HepG2 (cell line): ENCODE results near the gene KRT12. TPM values are rescaled to one million over a fixed set of nuclear protein-coding genes. Genes with fewer than 3 reads are reported as not detected.

Experiments
- ATAC-seq: fragments of 200-7000 bp; cut with Tn5 transposase; 3 replicates; pipeline ENCODE4 v1.9.1; 2020; ENCODE audit warnings: mild to moderate bottlenecking, moderate library complexity
- BruUV-seq: library from RNA; stranded (reverse); fragments of 400-500 nt; replicated peaks from 2 replicates; lab custom pipeline; 2021; lab: Mats Ljungman, UMichigan
- CTCF ChIA-PET: fragments of 300-600 bp; formaldehyde crosslinking; extraction: SDS; loops from one replicate; lab custom pipeline; 2021; ENCODE audit warnings: low total read pairs, inconsistent platforms, low intra/inter-chr PET ratio; lab: Yijun Ruan, JAX
- POLR2A ChIA-PET: fragments of 350-600 bp; sonication (Branson Sonifier 250); formaldehyde crosslinking; loops from one replicate; lab custom pipeline; 2020; ENCODE audit warnings: antibody characterized with exemption, inconsistent platforms; lab: Yijun Ruan, JAX
- DNase-seq: peaks from one replicate; pipeline ENCODE4 v3.0.0-alpha.2; 2015; ENCODE audit warnings: low spot score
- FAIRE-seq: peaks from 3 replicates; lab custom pipeline; 2011; peaks lifted over from hg19 to GRCh38; lab: Jason Lieb, UNC
- H2AFZ ChIP-seq: one replicate; pipeline ENCODE4 v1.6.1; 2011; ENCODE audit warnings: low read length, inconsistent platforms
- H3K27ac ChIP-seq: fragments of 300-600 bp; 3 replicates; pipeline ENCODE4 v1.8.0; 2011; ENCODE audit warnings: mixed run types, mild to moderate bottlenecking, mixed read lengths, low read length, inconsistent platforms; ENCODE audit not compliant: insufficient read depth; ENCODE audit errors: extremely low read length
- H3K27me3 ChIP-seq, 2 experiments: fragments of 200-600 bp in 1 of 2; 2 replicates in 1 of 2; 3 replicates in 1 of 2; pipeline versions ENCODE4 v1.6.0 to v1.8.0; 2011; ENCODE audit warnings: low read length in 2 of 2, mild to moderate bottlenecking in 2 of 2, moderate library complexity in 2 of 2, inconsistent platforms in 1 of 2; ENCODE audit not compliant: insufficient read depth in 2 of 2, control insufficient read depth in 1 of 2
- H3K36me3 ChIP-seq, 2 experiments: fragments of 200-600 bp in 1 of 2; replicated peaks in 1 of 2; 2 replicates in 1 of 2; 3 replicates in 1 of 2; pipeline versions ENCODE4 v1.5.1 to v1.8.0; 2011; ENCODE audit warnings: low read length in 2 of 2, inconsistent platforms in 1 of 2; ENCODE audit not compliant: insufficient read depth in 2 of 2, control insufficient read depth in 1 of 2
- H3K4me1 ChIP-seq: 2 replicates; pipeline ENCODE4 v1.5.1; 2012; ENCODE audit warnings: low read length, inconsistent platforms; ENCODE audit not compliant: insufficient read depth
- H3K4me2 ChIP-seq: 2 replicates; pipeline ENCODE4 v1.6.0; 2011; ENCODE audit warnings: low read depth, low read length, inconsistent platforms
- H3K4me3 ChIP-seq, 3 experiments: fragments of 200-600 bp in 1 of 3; sonication (generic), shearing (Covaris generic) in 1 of 3; replicated peaks in 1 of 3; 2 replicates each; pipeline ENCODE4 v1.5.1; 2011 to 2016; ENCODE audit warnings: low read length in 3 of 3, inconsistent platforms in 2 of 3, low read depth in 2 of 3, mild to moderate bottlenecking in 2 of 3, control low read depth in 1 of 3, mixed read lengths in 1 of 3; ENCODE audit not compliant: insufficient read depth in 1 of 3
- H3K79me2 ChIP-seq: one replicate; pipeline ENCODE4 v1.6.1; 2011; ENCODE audit warnings: low read length, inconsistent platforms; ENCODE audit not compliant: insufficient read depth
- H3K9ac ChIP-seq: 2 replicates; pipeline ENCODE4 v1.6.0; 2011; ENCODE audit warnings: mild to moderate bottlenecking, low read depth, low read length, inconsistent platforms; ENCODE audit not compliant: insufficient read depth
- H3K9me3 ChIP-seq: 2 replicates; pipeline ENCODE4 v1.5.1; 2012; ENCODE audit warnings: mild to moderate bottlenecking, low read length
- H4K20me1 ChIP-seq: 2 replicates; pipeline ENCODE4 v1.6.0; 2011; ENCODE audit warnings: inconsistent platforms, mild to moderate bottlenecking, low read length, moderate library complexity; ENCODE audit not compliant: insufficient read depth
- KMT2B ChIP-seq: IDR thresholded peaks from 2 replicates; pipeline ENCODE4 v1.6.1; 2016; ENCODE audit warnings: missing genetic modification reagents, missing compliant biosample characterization
- POLR2AphosphoS5 ChIP-seq: IDR thresholded peaks from 2 replicates; pipeline ENCODE4 v1.6.1; 2012; ENCODE audit warnings: low read depth, low read length
- SKI ChIP-seq: fragments of 450-650 bp; IDR thresholded peaks from one replicate; pipeline ENCODE4 v1.6.1; 2018; ENCODE audit warnings: mild to moderate bottlenecking; ENCODE audit not compliant: partially characterized antibody
- SP1 ChIP-seq, 2 experiments: fragments of 450-650 bp in 1 of 2; sonication (generic) in 1 of 2; formaldehyde crosslinking in 1 of 2; IDR thresholded peaks; 2 replicates each; pipeline versions ENCODE4 v1.4.0 to v1.6.1; 2016 to 2020; ENCODE audit warnings: missing genetic modification reagents in 1 of 2
- TP53 ChIP-seq: sonication (generic); formaldehyde crosslinking; conservative IDR thresholded peaks from 2 replicates; pipeline ENCODE4 v1.4.0; 2020; ENCODE audit warnings: missing genetic modification reagents
- ZMYM2 ChIP-seq: sonication (generic); formaldehyde crosslinking; IDR thresholded peaks from 2 replicates; pipeline ENCODE4 v1.8.0; 2022; ENCODE audit warnings: mild to moderate bottlenecking, missing genetic modification reagents
- ZNF263 ChIP-seq: sonication (generic); formaldehyde crosslinking; IDR thresholded peaks from 2 replicates; pipeline ENCODE4 v1.4.0; 2020; ENCODE audit warnings: missing genetic modification reagents
- ZNF383 ChIP-seq: sonication (generic); formaldehyde crosslinking; IDR thresholded peaks from 2 replicates; pipeline ENCODE4 v1.4.0; 2020; ENCODE audit warnings: missing genetic modification reagents, mild to moderate bottlenecking, borderline replicate concordance
- whole genome bisulfite sequencing: methylation state at CpG from one replicate; pipeline ENCODE4 v1.1.6; 2017; ENCODE audit warnings: low lambda C conversion rate; 5-methylcytosine and 5-hydroxymethylcytosine counted together
- in situ Hi-C: cut with HindIII; loops from 2 replicates; pipeline ENCODE4 v1.10.0; 2017; ENCODE audit warnings: low pct_unique_long_range_greater_than_20kb; ENCODE audit not compliant: extremely low pct_ligation_motif_present
- intact Hi-C: fragments of 100-400 bp; cut with micrococcal nuclease; formaldehyde crosslinking; loops from one replicate; pipeline ENCODE4 v1.10.0; 2022; ENCODE audit not compliant: unreplicated experiment
- polyA plus RNA-seq, 8 experiments: library from polyadenylated mRNA; depleted of rRNA in 3 of 8; stranded (reverse) in 7 of 8; unstranded in 1 of 8; fragments of >200 nt; fragmentation: Illumina TruSeq in 4 of 8; extraction: Trizol in 4 of 8; gene quantifications; 2 replicates each; pipeline versions ENCODE4 v1.2.1 to v1.2.3, GENCODE V29; 2011 to 2016; ENCODE audit warnings: low read depth in 4 of 8, missing spikeins in 1 of 8, mixed read lengths in 1 of 8; ENCODE audit not compliant: insufficient read depth in 1 of 8
- total RNA-seq, 5 experiments: library from RNA; depleted of rRNA; stranded (reverse); fragments of >200 nt; fragmentation: Illumina TruSeq; extraction: Trizol; gene quantifications; 2 replicates each; pipeline ENCODE4 v1.2.3, GENCODE V29; 2016; ENCODE audit warnings: low read depth in 1 of 5
- TF ChIP-seq, protein P1 (sequence below), 2 experiments: IDR thresholded peaks; 2 replicates each; pipeline ENCODE4 v1.6.1; 2011 to 2012; ENCODE audit warnings: low read length in 2 of 2, borderline replicate concordance in 1 of 2, low read depth in 1 of 2, mild to moderate bottlenecking in 1 of 2, moderate library complexity in 1 of 2
- TF ChIP-seq, protein P2 (sequence below): sonication (generic); formaldehyde crosslinking; IDR thresholded peaks from 2 replicates; pipeline ENCODE4 v1.9.0; 2021; ENCODE audit warnings: missing genetic modification reagents, mild to moderate bottlenecking, borderline replicate concordance
- TF ChIP-seq, protein P3 (sequence below): sonication (generic); formaldehyde crosslinking; IDR thresholded peaks from 2 replicates; pipeline ENCODE4 v1.4.0; 2020; ENCODE audit warnings: mild to moderate bottlenecking, missing genetic modification reagents

Gene KRT12
- total and polyA plus RNA-seq, 2 of the 13 experiments (the other 11 are each of a cell fraction or from before 2014, with no cell fraction given), result 0.07 to 0.09 TPM

DNA sequence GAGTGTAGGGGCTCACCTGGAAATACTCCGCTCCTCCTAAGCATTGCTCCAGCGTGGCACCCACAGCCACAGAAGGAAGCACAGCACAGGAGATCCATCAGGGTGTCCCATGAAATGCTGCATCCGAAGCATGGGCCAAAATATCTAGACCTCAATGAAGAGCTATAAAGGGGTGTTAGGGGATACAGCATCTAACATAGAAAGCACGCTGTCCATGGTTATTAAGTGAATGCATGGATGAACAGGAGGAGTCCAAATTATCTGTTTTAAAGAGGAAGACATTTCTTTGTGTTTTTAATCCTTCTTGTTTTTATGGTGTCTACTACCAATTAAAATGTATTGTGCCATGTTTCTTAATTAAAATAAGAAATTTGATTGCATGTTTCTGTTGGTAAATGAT is 39.6 kb upstream of the KRT12 start:
- POLR2A ChIA-PET, result interaction anchor here (1.2 kb wide), 1 partner anchor 50 kb away, joined by 3 read pairs; no protein-coding TSS in a partner anchor
- Histone ChIP-seq H3K9ac (no peak overlapping the region), H4K20me1 (no peaks in the 10 kb centered on the region), H3K4me3 (no peak overlapping the region), H3K27ac (no peak overlapping the region), H3K9me3 (no peaks in the 10 kb centered on the region), H3K4me1 (peaks cover 60% of the 10 kb centered on the region), H3K36me3 (no peaks in the 10 kb centered on the region), H3K79me2 (no peaks in the 10 kb centered on the region), H3K27me3 (no peaks in the 10 kb centered on the region), H3K4me2 (no peak overlapping the region), H2AFZ (no peak overlapping the region)
- FAIRE-seq (no peak), ATAC-seq (no peak), DNase-seq (no peak)
- TF ChIP-seq SKI, result no peak
- TF ChIP-seq, protein P1, sequence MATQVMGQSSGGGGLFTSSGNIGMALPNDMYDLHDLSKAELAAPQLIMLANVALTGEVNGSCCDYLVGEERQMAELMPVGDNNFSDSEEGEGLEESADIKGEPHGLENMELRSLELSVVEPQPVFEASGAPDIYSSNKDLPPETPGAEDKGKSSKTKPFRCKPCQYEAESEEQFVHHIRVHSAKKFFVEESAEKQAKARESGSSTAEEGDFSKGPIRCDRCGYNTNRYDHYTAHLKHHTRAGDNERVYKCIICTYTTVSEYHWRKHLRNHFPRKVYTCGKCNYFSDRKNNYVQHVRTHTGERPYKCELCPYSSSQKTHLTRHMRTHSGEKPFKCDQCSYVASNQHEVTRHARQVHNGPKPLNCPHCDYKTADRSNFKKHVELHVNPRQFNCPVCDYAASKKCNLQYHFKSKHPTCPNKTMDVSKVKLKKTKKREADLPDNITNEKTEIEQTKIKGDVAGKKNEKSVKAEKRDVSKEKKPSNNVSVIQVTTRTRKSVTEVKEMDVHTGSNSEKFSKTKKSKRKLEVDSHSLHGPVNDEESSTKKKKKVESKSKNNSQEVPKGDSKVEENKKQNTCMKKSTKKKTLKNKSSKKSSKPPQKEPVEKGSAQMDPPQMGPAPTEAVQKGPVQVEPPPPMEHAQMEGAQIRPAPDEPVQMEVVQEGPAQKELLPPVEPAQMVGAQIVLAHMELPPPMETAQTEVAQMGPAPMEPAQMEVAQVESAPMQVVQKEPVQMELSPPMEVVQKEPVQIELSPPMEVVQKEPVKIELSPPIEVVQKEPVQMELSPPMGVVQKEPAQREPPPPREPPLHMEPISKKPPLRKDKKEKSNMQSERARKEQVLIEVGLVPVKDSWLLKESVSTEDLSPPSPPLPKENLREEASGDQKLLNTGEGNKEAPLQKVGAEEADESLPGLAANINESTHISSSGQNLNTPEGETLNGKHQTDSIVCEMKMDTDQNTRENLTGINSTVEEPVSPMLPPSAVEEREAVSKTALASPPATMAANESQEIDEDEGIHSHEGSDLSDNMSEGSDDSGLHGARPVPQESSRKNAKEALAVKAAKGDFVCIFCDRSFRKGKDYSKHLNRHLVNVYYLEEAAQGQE (IDR thresholded peaks at IDR 0.05; ENCODE audit: borderline replicate concordance in 1 of 2, low read depth in 1 of 2, low read length in 2 of 2), result peak in 1 of 2 experiments; percentile 67; a peak in 2 of 4 replicates
- BruUV-seq, result no TSS peak
- in situ Hi-C loops, result loop anchor here (5.0 kb wide), 1 partner anchor 416 kb away; no protein-coding TSS in a partner anchor
- CTCF ChIA-PET, result no interaction called here
- WGBS, result 94% methylated on average over 4 of the region's 4 CpGs
- intact Hi-C loops, result loop anchor here (5.0 to 10.0 kb wide), 4 partner anchors 101 to 618 kb away; partner anchors contain the start of genes KRT19, KRTAP1-1, KRTAP2-1 and KRTAP3-1

DNA sequence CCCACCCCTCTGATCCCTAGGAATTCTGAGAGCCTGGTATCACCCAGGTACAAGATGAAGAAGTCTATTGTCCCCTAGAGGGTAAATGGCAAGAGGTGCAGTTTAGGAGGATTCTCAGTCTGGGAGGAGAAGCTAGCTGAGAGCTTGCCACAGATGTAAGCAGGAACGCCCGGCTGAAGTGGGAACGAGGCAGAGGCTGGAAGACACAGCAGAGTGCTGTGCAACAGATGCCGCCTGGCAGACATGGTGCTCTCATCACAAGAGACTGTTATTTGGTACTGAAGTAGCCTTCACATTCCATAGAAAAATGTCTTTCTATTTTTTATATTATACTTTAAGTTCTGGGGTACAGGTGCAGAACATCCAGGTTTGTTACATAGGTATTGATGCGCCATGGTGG is 38.3 kb upstream of the KRT12 start:
- ChIA-PET CTCF (no interaction called here), POLR2A (no interaction called here)
- Histone ChIP-seq H3K79me2 (no peaks in the 10 kb centered on the region), H4K20me1 (no peaks in the 10 kb centered on the region), H2AFZ (no peak overlapping the region), H3K9me3 (no peaks in the 10 kb centered on the region), H3K4me3 (no peak overlapping the region), H3K27me3 (no peaks in the 10 kb centered on the region), H3K27ac (no peak overlapping the region), H3K9ac (no peak overlapping the region), H3K4me2 (no peak overlapping the region), H3K4me1 (peaks cover 70% of the 10 kb centered on the region), H3K36me3 (no peaks in the 10 kb centered on the region)
- intact Hi-C loops (loop anchor here (5.0 to 10.0 kb wide), 4 partner anchors 102 to 619 kb away; partner anchors contain the start of genes KRT19, KRTAP1-1, KRTAP2-1 and KRTAP3-1), in situ Hi-C loops (loop anchor here (5.0 kb wide), 1 partner anchor 417 kb away; no protein-coding TSS in a partner anchor)
- no TSS peak for BruUV-seq
- FAIRE-seq (no peak), DNase-seq (no peak), ATAC-seq (no peak)
- over 99% methylated on average over 5 of the region's 5 CpGs for WGBS
- TF ChIP-seq, protein P2, sequence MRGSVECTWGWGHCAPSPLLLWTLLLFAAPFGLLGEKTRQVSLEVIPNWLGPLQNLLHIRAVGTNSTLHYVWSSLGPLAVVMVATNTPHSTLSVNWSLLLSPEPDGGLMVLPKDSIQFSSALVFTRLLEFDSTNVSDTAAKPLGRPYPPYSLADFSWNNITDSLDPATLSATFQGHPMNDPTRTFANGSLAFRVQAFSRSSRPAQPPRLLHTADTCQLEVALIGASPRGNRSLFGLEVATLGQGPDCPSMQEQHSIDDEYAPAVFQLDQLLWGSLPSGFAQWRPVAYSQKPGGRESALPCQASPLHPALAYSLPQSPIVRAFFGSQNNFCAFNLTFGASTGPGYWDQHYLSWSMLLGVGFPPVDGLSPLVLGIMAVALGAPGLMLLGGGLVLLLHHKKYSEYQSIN (CRISPR knock-in tag), result no peak
- no peak for TF ChIP-seq SP1 (IDR thresholded peaks at IDR 0.05)
- TF ChIP-seq SP1 (CRISPR knock-in tag; IDR thresholded peaks at IDR 0.05), result no peak
- no peak for TF ChIP-seq KMT2B (CRISPR knock-in tag)
- no peak for TF ChIP-seq ZNF383 (CRISPR knock-in tag)
- TF ChIP-seq, protein P3, sequence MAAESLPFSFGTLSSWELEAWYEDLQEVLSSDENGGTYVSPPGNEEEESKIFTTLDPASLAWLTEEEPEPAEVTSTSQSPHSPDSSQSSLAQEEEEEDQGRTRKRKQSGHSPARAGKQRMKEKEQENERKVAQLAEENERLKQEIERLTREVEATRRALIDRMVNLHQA (CRISPR knock-in tag), result no peak
- no peak for TF ChIP-seq POLR2AphosphoS5
- TF ChIP-seq ZNF263 (CRISPR knock-in tag), result no peak
- no peak for TF ChIP-seq ZMYM2 (CRISPR knock-in tag)
- TF ChIP-seq TP53 (CRISPR knock-in tag), result no peak
